Sigmoid colon (tissue), 4 donors: Measurements from ENCODE around the gene NKIRAS1.

Source experiments
- EP300 ChIP-seq, 4 donors: sonication (generic); formaldehyde crosslinking; IDR thresholded peaks; one replicate each; pipeline ENCODE4 v1.6.1; 2017; ENCODE audit warnings: antibody characterized with exemption in 4 of 4
- POLR2A ChIP-seq, 2 donors: fragments of 450-650 bp; IDR thresholded peaks; one replicate each; pipeline ENCODE4 v1.6.1; 2016; ENCODE audit warnings: antibody characterized with exemption in 2 of 2, mild to moderate bottlenecking in 2 of 2, moderate library complexity in 2 of 2
- TF ChIP-seq, protein P1 (sequence below), 4 experiments: fragments of 450-650 bp in 3 of 4; fragments of 200-600 bp in 1 of 4; IDR thresholded peaks; one replicate each; pipeline ENCODE4 v1.5.1; 2016 to 2019; ENCODE audit warnings: antibody characterized with exemption in 4 of 4, mild to moderate bottlenecking in 3 of 4, moderate library complexity in 2 of 4

- TF ChIP-seq, protein P1, sequence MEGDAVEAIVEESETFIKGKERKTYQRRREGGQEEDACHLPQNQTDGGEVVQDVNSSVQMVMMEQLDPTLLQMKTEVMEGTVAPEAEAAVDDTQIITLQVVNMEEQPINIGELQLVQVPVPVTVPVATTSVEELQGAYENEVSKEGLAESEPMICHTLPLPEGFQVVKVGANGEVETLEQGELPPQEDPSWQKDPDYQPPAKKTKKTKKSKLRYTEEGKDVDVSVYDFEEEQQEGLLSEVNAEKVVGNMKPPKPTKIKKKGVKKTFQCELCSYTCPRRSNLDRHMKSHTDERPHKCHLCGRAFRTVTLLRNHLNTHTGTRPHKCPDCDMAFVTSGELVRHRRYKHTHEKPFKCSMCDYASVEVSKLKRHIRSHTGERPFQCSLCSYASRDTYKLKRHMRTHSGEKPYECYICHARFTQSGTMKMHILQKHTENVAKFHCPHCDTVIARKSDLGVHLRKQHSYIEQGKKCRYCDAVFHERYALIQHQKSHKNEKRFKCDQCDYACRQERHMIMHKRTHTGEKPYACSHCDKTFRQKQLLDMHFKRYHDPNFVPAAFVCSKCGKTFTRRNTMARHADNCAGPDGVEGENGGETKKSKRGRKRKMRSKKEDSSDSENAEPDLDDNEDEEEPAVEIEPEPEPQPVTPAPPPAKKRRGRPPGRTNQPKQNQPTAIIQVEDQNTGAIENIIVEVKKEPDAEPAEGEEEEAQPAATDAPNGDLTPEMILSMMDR (IDR thresholded peaks at IDR 0.05), result no peak
- TF ChIP-seq POLR2A (IDR thresholded peaks at IDR 0.05), result no peak
- TF ChIP-seq EP300 (IDR thresholded peaks at IDR 0.05), result no peak
Measured at GRCh38 chr3:23954144-23954543, 37.4 kb upstream of the NKIRAS1 start.
